ENCODE measurements around the gene CFDP1.

GRCh38 chr16:75416904-75417565 is 16.3 kb downstream of the CFDP1 start:
- TF ChIP-seq CTCF (IDR thresholded peaks at IDR 0.05), result no peak
- no peak for TF ChIP-seq POLR2A (IDR thresholded peaks at IDR 0.05)

All from adrenal gland (tissue), 5 donors.